Esophagus muscularis mucosa (tissue), 4 donors: Measurements from ENCODE around the gene METRNL. TPM values are rescaled to one million over a fixed set of nuclear protein-coding genes. Genes with fewer than 3 reads are reported as not detected.

Experiments
- DNase-seq: peaks from one replicate; pipeline ENCODE4 v3.0.0-alpha.2; 2017; ENCODE audit errors: extremely low spot score
- H3K27ac ChIP-seq, 4 donors: fragments of 200-600 bp; sonication (generic); replicated peaks in 1 of 4; 1 replicate in 3 of 4; 2 replicates in 1 of 4; pipeline ENCODE4 v1.5.1; 2016 to 2019; ENCODE audit warnings: mild to moderate bottlenecking in 1 of 4
- H3K27me3 ChIP-seq, 4 donors: fragments of 200-600 bp; sonication (generic); one replicate each; pipeline versions ENCODE4 v1.5.1 to v1.6.0; 2016 to 2019
- H3K36me3 ChIP-seq, 4 donors: fragments of 200-600 bp; sonication (generic); one replicate each; pipeline ENCODE4 v1.5.1; 2016 to 2019
- H3K4me1 ChIP-seq, 4 donors: fragments of 200-600 bp; sonication (generic); one replicate each; pipeline ENCODE4 v1.5.1; 2016 to 2019
- H3K4me3 ChIP-seq, 4 donors: fragments of 200-600 bp; sonication (generic); 1 replicate in 2 of 4; 2 replicates in 2 of 4; pipeline ENCODE4 v1.5.1; 2016 to 2019; ENCODE audit warnings: mild to moderate bottlenecking in 4 of 4, moderate library complexity in 1 of 4
- H3K9me3 ChIP-seq, 4 donors: fragments of 200-600 bp; sonication (generic); 1 replicate in 3 of 4; 2 replicates in 1 of 4; pipeline ENCODE4 v1.5.1; 2016 to 2019
- EP300 ChIP-seq: sonication (generic); formaldehyde crosslinking; IDR thresholded peaks from one replicate; pipeline ENCODE4 v1.6.1; 2017; ENCODE audit warnings: antibody characterized with exemption
- POLR2A ChIP-seq: fragments of 450-650 bp; IDR thresholded peaks from one replicate; pipeline ENCODE4 v1.6.1; 2017; ENCODE audit warnings: antibody characterized with exemption, moderate library complexity, mild to moderate bottlenecking, low read depth
- POLR2AphosphoS5 ChIP-seq, 2 donors: sonication (generic); formaldehyde crosslinking; IDR thresholded peaks; one replicate each; pipeline ENCODE4 v1.6.1; 2017; ENCODE audit warnings: antibody characterized with exemption in 2 of 2
- WGBS: methylation state at CpG from one replicate; pipeline ENCODE4 v1.1.5; 2018; 5-methylcytosine and 5-hydroxymethylcytosine counted together
- intact Hi-C: fragments of 100-400 bp; cut with DNase I; formaldehyde crosslinking; loops from one replicate; pipeline ENCODE4 v1.15.1; 2023
- total RNA-seq, 4 donors: library from RNA; depleted of rRNA; stranded (reverse); fragments of >200 nt; gene quantifications; one replicate each; pipeline versions ENCODE4 v1.1.0 to v1.2.1, GENCODE V29; 2016
- TF ChIP-seq, protein P1 (sequence below), 3 experiments: fragments of 200-600 bp in 2 of 3; fragments of 450-650 bp in 1 of 3; sonication (generic) in 2 of 3; IDR thresholded peaks; one replicate each; pipeline ENCODE4 v1.5.1; 2017 to 2019; ENCODE audit warnings: antibody characterized with exemption in 3 of 3, mild to moderate bottlenecking in 2 of 3, moderate library complexity in 1 of 3

Gene METRNL
- total RNA-seq, 4 donors from 2014 or later = 36.5 to 124 (median 61.5) TPM

DNA sequence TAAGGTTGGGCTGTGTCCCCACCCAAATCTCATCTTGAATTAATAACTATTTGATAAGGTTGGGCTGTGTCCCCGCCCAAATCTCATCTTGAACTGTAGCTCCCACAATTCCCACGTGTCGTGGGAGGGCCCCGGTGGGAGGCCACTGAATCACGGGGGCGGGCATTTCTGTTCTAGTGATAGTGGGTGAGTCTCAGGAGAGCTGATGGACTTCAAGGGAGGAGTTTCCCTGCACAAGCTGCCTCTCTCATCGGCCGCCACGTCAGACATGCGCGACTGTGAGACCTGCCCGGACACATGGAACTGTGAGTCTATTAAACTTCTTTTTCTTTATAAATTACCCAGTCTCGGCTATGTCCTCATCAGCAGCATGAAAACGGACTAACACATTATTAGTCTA is 44.9 kb upstream of the METRNL start:
- no peak for DNase-seq
- H3K4me3 ChIP-seq = no peak overlapping the region
- H3K27ac ChIP-seq = no peak overlapping the region
- H3K4me1 ChIP-seq = no peaks in the 10 kb centered on the region
- TF ChIP-seq POLR2AphosphoS5 (IDR thresholded peaks at IDR 0.05) (no peak), EP300 (no peak), POLR2A (no peak)
- TF ChIP-seq, protein P1, sequence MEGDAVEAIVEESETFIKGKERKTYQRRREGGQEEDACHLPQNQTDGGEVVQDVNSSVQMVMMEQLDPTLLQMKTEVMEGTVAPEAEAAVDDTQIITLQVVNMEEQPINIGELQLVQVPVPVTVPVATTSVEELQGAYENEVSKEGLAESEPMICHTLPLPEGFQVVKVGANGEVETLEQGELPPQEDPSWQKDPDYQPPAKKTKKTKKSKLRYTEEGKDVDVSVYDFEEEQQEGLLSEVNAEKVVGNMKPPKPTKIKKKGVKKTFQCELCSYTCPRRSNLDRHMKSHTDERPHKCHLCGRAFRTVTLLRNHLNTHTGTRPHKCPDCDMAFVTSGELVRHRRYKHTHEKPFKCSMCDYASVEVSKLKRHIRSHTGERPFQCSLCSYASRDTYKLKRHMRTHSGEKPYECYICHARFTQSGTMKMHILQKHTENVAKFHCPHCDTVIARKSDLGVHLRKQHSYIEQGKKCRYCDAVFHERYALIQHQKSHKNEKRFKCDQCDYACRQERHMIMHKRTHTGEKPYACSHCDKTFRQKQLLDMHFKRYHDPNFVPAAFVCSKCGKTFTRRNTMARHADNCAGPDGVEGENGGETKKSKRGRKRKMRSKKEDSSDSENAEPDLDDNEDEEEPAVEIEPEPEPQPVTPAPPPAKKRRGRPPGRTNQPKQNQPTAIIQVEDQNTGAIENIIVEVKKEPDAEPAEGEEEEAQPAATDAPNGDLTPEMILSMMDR (IDR thresholded peaks at IDR 0.05) = no peak
- no peaks in the 10 kb centered on the region for H3K9me3 ChIP-seq
- H3K36me3 ChIP-seq = peaks cover 0 to 32% (median 25%) of the 10 kb centered on the region in 4 donors
- H3K27me3 ChIP-seq = no peaks in the 10 kb centered on the region
- intact Hi-C loops = no loop called here
- 95% methylated on average over 14 of the region's 14 CpGs for WGBS

DNA sequence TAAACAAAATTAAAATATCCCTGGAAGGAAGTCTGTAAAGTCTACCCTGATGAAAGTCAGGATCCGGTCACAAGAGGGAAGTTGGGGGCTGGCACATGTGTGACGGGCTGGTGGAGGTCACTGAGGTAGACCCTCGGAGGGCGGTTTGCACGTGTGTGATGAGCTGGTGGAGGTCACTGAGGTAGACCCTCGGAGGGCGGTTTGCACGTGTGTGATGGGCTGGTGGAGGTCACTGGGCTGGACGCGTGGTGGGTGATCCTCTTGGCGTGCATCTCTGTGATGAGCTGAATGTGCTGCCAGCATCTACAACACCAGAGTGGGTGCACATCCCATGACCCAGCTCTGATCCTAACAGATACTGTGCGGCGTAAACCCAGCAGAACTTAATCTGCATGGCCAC is 43.7 kb upstream of the METRNL start:
- Histone ChIP-seq H3K36me3 (peaks cover 0 to 28% (median 25%) of the 10 kb centered on the region in 4 donors), H3K4me3 (no peak overlapping the region), H3K27ac (no peak overlapping the region), H3K4me1 (no peaks in the 10 kb centered on the region), H3K27me3 (no peaks in the 10 kb centered on the region), H3K9me3 (no peaks in the 10 kb centered on the region)
- intact Hi-C loops = no loop called here
- TF ChIP-seq EP300 (no peak), POLR2A (no peak), POLR2AphosphoS5 (IDR thresholded peaks at IDR 0.05) (no peak)
- TF ChIP-seq, protein P1 (IDR thresholded peaks at IDR 0.05) = no peak
- 93% methylated on average over 13 of the region's 13 CpGs for WGBS
- no peak for DNase-seq

DNA sequence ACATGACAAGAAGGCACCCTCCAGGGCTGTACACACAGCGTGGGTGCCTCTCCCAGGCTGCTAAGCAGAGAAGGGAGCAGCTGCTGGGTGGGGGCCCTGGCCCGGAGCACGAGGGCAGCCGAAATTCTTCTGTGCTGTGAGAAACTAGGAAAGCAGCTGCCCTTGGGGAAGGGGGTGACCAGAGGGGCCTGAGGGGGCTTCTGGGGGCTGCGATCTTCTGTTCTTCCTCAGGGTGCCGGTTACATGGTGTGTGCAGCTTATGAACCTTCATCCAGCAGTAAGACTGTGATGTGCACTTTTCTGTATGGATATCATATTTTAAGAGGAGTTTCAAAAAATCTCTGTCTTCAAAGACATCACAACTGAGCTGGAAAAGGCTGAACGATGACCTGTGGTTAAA is 43.2 kb upstream of the METRNL start:
- intact Hi-C loops = no loop called here
- WGBS = 95% methylated on average over 6 of the region's 7 CpGs
- H3K4me3 ChIP-seq = no peak overlapping the region
- H3K9me3 ChIP-seq = peaks cover 0 to 4% (median 1%) of the 10 kb centered on the region in 4 donors
- peaks cover 0 to 27% (median 25%) of the 10 kb centered on the region in 4 donors for H3K36me3 ChIP-seq
- no peaks in the 10 kb centered on the region for H3K4me1 ChIP-seq
- no peaks in the 10 kb centered on the region for H3K27me3 ChIP-seq
- no peak overlapping the region for H3K27ac ChIP-seq
- TF ChIP-seq, protein P1 (IDR thresholded peaks at IDR 0.05) = no peak
- no peak for TF ChIP-seq POLR2AphosphoS5 (IDR thresholded peaks at IDR 0.05)
- TF ChIP-seq POLR2A = no peak
- no peak for TF ChIP-seq EP300
- no peak for DNase-seq

DNA sequence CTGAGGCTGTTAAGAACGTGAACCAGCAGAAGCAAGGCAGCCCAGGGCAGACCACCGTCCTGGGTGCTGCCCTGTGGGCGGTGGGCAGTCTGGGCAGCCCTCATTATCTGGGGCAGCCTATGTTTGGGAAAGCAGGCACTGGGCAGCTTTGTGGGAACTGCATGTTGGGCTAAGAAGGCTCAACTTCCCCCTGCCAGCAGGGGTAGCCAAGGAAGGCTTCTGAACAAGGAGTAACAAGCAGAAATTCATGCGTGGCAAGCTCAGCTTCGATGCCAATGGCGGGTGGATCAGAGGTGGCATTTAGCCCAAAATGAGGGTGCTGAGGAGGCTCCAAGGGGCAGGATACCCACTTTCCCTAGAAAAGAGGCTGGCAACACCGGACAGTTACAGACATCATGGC is 42.7 kb upstream of the METRNL start:
- H3K27ac ChIP-seq = no peak overlapping the region
- no peaks in the 10 kb centered on the region for H3K27me3 ChIP-seq
- intact Hi-C loops = no loop called here
- TF ChIP-seq, protein P1 (IDR thresholded peaks at IDR 0.05) = no peak
- TF ChIP-seq POLR2A = no peak
- TF ChIP-seq POLR2AphosphoS5 (IDR thresholded peaks at IDR 0.05) = no peak
- no peak for TF ChIP-seq EP300
- peaks cover 0 to 9% (median 6%) of the 10 kb centered on the region in 4 donors for H3K9me3 ChIP-seq
- H3K4me1 ChIP-seq = no peaks in the 10 kb centered on the region
- DNase-seq = no peak
- WGBS = 94% methylated on average over 7 of the region's 7 CpGs
- H3K36me3 ChIP-seq = peaks cover 3 to 29% (median 24%) of the 10 kb centered on the region in 4 donors
- no peak overlapping the region for H3K4me3 ChIP-seq
